ENCODE measurements around the gene PDE4B.
A peak's percentile ranks its signal among the peaks of the same experiment; 100 is the strongest.
"Not testable (repeated sequence)": the region's sequence is repeated elsewhere in the genome, so short reads cannot be mapped to it uniquely, and the experiment has no call there.

The PDE4B gene

DNA sequence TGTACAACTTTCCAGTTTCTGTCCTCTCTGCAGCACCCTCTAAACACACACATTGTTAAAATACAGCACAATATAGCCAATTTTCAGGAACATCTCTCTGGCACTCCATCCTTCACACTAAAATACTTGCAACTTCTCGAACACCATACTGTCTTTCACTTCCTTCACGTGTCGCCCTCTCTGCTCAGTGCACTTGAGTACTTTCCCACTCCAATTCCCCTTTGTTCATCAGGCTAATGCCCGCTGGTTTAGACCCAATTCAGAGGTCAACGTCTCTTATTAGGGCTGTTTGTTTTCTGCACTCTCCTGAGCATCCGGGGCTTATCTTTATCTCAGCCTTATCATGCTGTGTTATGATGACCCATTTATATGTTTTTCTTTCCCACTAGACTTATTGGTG, 503.1 kb downstream of the PDE4B start:
- DNase-seq, result no peak

DNA sequence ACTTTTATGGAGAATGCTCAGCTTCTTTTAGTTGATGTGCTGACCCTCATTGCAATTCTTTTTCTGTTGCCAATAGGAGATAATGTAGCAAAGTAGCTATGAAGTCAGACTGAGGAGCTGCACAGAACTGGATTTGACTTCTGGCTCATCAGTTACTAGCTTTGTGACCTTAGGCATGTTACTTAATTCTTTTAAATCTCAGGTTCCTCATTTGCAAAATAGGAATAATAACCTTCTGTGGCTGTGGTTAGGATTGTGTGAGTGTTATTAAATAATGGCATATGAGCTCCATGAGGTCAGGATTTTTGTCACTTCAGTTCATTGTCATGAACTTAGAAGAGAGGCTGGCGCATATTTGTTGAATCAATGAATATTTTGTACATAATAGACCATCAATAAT, 503.7 kb downstream of the PDE4B start:
- DNase-seq, result no peak

DNA sequence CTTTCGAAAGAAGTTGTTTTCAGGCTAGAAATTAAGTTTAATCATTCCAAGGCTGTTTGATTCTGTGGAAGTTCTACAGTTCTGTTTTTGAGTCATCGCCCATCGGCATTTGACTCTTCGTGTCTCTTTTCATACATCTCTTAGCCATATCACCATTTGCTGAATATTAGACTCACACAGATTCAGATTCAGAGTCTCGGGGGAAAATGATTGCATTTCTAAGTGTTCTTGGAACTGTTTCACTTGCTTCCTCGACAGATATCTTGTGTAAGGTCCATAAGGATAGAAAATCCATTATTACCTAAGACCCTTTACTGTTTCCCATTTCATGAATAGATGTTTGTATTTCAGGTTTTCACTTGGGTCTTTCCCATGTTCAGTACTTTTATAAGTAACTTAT, 504.3 kb downstream of the PDE4B start:
- DNase-seq, result no peak

DNA sequence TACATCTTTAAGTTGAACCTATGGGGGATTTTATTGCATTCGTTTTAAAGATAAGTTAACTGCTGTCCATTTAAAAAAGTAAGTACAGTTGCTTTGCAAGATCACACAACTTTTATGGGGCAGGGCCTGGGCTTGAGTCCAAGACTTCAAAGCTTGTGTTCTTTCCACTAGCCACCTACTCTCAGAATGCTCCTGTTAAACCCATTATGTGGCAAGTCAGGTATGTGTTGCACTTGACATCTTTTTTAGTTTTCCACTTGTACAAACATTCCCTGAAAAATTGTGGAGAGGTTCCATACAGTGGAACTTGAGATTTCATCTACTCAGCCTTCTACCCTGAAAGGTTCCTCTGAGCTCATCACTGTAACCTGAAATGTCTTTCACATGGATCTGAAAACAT, 505.8 kb downstream of the PDE4B start:
- DNase-seq, result peak; percentile 14

DNA sequence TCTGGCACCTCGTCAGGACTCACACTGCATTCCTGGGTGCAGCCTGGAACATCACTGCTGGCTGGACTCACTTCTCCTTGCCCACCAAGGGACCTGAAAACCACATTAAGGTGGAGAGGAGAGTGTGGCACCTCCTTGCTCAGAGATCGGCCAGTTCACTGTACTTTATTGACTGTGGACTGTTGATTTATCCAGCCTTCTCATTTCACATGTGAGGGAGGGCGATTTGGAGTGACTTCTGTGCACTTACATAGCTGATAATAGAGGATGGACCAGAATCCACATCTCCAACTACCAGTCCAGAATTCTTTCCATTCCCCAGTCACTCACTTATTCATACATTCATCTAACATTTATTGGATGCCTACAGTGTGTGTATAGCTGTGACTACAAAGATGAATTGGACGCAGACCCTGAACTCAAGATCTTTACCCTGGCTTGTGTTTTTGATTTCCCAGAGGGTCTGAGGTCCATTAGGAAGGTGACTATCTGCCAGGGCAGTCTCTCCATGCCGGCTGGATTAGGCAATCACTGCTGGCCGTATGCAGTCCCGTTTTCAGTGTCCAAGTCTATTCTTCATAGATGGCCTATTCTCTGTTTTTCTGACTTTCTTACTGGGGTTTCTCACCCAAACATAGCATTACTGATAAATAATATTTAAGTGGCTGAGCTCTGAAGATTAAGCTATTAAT, 507.7 kb downstream of the PDE4B start:
- DNase-seq, result no peak

DNA sequence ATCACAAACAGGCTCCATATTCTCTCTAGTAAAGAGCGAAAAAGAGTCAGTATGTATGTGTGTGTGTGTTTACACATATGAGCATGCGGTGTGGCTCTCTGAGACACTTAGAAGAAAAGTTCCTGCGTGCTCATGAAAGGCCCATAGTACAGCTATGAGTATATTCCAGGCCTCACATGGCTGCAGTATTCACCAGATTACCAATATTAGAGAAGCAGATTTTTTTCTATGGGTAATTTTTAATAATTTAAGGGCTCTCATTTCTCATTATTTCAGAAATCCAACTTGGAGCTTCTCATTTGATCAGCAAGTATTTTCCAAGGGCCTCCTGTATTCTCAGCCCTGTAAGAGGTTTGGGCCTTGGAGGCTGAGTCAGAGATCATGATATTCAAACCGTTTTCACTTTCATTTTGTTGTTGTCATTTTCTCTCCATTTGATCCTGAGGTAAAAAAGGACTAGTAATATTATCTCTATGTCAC, 508.3 kb downstream of the PDE4B start:
- peak; percentile 60 for DNase-seq

DNA sequence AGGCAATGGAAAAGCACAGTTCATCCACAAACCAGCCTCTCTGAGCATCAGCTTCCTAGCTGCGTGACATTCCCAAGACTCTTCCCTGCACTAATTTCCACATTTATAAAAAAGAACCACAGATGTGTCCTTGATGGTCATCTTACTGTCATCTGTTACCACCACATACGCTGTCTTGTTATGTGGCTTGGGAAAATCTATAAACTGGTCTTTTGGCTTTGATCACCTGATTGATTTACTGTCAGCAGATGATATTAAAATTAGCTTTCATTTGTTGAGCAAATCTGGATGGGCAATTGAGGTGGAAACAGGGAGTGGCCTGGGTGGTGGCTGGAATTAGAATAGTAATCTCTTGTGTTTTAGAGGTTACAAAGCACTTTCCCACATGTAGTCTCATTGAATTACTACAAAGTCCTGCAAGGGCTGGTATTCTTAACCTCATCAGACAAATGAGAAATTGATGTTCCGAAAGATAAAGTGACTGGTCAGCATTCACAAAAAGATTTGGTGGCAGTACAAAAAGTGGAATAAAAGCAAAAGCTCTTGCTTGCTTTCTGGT, 509.6 kb downstream of the PDE4B start:
- no peak for DNase-seq

DNA sequence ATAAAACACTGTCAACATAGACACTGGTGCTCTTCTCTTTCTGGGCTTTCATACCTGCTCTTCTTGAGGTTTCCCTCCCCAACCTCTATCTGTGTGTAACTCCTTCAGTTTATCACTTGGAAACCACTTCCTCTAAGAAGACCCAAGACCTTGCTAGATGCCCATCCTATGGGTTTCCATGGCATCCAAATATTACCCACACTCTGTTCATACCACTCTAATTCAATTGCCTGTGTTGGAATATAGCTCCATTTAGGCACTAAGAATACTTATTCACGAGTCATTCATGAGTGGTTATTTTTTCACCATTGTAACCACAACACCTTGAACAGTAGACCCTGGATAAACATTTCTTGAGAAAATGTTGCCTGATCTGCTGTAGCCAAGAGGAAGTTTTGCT, 510.1 kb downstream of the PDE4B start:
- DNase-seq, result peak; percentile 24

DNA sequence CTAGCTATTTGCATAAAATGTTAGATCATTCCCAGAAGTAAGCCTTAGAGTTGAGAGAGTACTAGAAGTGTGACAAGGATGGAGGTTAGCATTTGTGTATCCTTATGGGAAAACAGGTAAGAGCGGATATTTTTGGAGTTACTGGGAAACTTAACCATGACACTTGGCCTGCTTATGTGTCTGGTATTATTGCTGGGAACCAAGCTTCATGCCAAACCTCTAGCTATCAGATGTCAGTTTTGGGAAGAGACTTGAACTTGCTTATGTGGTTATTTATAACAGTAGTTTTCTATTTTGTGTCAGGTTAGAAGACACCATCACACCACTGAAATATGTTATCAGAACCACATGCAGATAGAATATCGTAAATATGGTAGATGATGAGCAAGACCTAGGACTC, 511.0 kb downstream of the PDE4B start:
- no peak for DNase-seq

DNA sequence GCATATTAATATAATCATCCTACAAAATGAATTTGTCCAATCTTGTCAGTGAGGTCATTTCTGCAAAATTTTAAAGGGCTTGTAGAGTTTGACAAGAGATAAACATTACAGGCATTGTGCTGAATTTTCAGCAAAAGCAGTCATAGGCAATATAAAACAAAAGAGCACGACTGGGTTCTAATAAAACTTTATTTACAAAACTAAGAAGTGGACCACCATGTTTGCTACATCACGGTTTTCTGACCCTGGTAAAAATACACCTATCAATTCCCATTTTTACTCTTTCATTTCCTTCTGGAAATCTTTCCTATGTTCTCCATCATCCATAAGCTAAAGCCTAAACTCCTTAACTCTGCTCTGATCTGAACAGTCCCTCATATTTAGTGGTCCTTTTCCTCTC, 511.4 kb downstream of the PDE4B start:
- DNase-seq, result no peak

DNA sequence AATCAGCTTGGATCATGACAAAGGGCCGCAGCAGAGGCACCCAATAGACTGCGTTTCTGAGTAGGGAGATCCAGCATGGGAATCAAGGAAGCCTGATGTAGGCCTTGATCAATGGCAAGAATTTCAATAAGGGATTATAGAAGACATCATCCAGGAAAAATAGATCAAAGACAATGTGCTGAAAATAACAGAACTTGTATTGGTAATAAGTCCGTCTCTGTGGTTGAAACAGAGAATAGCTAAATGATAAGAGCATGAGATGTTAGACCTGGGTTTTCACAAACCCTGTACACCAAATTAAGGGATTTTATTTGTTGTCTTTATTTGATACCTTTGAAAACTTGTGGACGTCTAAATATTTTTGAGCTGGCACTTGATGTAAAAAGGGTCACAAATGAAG, 513.2 kb downstream of the PDE4B start:
- DNase-seq, result no peak

DNA sequence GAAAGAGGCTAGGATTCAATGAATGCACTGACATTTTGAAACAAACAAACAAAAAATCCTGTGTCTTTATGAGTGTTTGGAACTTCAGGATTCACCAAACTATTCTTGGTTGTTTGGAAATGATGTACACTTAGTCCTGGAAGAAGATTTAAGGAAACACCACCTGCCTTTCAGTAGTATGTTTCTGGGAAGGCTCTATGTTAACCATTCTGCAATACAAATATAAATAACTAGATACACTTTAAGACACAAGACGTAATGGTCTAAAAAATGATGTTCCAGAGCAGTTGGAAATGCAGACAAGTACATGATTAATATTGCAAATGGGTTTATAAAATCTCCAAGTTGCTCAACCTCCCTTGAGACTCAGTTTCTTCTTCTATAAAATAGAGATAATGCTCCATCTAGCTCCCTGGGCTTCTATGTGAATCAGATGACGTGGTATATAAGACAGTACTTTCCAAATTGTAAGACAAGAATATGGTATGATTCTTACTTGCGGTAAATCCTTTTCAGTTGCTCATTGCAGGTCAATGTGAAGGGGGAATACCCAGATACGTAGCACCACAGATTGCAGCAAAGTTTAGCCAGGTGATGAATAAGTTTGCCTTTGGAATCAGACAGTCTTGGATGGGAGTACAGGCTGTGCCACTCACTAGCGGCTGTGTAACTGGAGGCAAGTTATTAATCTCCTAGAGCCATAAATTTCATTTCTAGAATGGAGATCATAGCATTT, 516.5 kb downstream of the PDE4B start:
- no peak for DNase-seq

DNA sequence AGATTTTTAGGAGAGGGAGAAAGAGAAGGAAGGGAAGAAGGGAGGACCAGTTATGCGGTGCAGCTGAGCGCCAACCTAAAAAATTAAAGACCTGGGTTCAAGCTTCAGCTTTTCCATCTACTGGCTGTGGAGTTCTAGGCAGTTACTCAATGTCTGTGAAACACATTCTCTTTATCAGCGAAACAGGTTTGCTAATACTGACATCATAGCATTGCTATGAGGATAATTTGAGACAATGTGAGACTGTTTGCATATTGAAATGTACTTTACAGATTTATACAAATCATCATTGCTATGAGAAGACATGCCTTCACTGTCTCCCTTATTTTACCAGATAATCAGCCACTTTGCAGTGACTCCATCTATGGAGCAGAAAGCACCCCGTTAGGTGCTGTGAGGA, 518.4 kb downstream of the PDE4B start:
- no peak for DNase-seq

DNA sequence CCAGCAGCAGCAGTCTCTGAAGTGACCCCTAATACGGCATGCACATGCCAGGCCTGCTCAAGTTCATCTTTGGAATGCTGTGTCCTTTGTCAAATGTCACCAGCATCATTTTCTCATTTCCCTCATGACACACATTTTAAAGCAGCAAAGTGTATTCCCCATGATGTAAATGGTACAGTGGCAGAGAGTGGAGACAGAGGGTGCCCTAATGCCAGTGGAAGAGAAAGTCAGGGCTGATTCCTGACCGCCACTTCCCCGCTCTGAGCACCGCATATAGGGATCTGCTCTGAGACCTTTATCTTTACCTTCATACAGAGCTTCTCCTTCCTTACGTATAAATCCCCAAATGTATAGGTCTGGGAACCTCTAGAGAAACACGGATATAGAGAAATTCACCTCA, 518.9 kb downstream of the PDE4B start:
- no peak for DNase-seq

DNA sequence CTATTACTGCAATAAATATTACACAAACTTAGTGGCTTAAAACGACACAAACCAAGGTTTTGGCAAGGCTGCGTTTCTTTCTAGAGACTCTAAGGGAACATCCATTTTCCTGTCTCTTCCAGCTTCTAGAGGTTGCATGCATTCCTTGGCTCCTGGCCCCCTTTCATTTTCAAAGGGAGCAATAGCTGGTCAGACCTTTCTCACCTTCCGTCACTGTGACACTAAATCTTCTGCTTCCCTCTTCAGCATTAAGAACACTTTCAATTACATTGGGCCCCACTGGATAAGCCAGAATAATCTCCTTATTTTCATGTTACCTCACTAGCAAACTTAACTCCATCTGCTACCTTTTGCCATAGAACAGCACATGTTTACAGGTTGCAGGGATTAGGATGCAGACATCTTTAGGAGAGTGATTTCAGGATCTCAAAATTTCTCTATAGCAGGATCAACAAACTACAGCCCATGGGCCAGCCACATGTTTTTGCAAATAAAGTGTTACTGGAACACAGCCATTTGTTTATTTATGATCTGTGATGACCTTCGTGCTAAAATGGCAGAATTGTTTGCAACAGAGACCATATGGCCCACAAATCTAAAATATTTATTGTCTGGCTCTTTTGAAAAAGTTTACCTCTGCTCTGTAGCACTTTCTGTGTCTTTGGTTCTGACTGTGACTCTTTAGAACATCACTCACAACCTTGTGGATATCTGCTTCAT, 519.7 kb downstream of the PDE4B start:
- no peak for DNase-seq

DNA sequence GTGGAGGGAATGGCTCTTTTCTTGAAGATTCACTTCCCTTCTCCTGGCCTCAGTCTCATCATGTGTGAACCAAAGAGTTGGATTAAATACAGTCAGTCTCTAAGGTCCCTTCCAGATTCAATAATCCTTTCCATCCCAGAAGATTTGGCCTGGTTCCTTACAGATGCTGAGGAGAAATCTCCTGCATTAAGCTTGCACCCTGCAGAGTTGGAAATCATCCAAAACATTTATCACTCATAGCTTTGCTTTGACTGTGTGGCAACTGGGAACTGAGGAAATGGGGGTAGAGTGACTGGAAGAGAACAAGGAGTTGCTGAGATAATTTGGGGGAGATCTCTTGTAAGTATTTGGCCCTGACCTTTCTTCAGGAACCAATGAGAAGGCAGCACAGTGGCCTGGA, 520.7 kb downstream of the PDE4B start:
- DNase-seq, result no peak

DNA sequence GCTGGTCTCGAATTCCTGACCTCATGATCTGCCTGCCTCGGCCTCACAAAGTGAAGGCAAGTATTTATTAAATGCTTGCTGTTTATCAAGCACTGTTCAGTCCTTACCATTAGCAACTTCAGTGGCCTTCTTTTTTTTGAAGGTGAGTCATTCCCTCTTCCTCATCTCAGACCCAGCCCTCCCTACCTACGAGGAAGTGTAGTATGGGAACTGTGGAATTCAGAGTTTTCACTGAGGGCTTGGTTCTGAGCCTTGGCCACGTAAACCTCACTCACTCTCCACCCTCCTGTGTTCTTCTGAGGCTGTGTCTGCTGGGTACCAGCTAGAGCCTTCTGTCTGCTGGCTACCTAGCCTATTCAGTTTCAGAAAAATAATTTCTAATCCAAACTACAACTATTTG, 523.0 kb downstream of the PDE4B start:
- peak; percentile 56 for DNase-seq

DNA sequence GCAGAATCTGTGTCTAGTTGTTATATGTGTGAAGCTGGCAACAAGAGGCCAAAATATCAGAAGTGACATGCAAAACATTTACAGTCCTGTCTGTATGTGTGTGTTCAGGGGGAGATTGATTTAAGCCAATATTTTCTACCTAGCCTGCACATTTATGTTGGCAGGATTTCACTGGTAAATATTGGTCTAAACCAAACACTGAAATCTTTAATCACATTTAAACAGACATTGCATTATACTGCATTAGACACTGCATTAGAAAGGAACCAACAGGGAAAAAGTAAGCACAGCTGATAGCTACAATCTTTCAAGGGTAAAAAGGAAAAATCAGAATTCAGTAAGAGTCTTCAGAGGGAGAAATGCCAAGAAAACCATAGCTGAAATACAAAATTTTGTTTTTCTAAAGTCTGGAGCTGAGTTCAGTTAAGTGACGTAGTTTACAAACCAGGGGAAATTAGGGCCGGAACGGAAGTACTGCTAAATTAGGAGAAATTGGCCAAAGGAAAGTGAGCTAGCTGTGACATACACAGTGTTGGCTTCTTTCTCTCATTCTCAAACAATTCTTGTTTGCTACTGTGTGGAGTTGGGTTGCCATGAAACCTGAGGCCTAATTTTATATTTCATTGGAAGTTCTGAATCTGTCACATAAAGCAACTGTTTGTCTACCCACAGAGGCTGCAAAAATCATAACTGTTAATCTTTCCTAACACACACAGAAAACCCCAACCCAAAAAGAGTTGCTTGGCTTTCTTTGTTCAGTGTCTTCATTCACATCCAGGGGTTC, 524.0 kb downstream of the PDE4B start:
- DNase-seq, result no peak

DNA sequence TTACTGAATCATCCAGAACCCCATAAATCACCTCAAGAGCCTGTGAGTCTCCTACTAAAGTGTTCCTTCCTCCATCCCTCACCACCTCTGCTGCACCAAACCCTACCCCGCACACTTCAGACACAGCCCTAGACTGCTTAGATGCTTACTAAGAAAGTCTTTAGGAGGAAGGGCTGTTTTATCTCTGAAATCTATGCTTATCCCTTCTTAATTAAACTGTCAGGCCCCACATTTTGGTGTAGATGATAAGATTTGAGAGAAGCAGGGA, 524.5 kb downstream of the PDE4B start:
- DNase-seq, result no peak

DNA sequence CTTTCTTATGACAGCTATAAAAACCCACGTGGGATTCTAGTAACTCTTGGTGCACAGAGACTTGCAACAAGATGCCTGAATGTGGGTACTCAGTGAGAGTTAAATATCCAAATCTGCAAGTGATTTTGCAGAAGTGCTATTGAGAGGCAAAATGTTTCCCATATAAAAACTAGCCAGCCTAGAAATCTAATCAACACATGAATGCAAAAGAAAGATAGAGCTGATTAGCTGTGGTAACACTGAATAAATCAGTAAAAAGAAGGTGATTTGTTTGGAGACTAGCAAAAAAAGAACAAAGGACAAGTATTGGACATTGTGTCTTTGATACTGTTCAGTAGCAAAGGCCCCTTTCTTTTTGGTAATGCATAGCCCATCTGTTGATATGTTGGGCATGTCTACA, 527.5 kb downstream of the PDE4B start:
- DNase-seq, result no peak

DNA sequence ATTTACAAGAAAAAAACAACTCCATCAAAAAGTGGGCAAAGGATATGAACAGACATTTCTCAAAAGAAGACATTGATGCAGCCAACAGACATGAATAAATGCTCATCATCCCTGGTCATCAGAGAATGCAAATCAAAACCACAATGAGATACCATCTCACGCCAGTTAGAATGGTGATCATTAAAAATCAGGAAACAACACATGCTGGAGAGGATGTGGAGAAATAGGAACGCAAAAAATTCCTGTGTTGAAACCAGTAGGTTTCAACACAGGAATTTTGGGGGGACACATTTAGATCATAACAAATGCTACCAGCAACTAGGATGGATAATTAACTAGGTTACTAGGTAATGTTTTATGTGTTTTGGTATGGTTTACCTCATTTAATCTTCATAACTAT, 529.8 kb downstream of the PDE4B start:
- not testable (repeated sequence) for DNase-seq

DNA sequence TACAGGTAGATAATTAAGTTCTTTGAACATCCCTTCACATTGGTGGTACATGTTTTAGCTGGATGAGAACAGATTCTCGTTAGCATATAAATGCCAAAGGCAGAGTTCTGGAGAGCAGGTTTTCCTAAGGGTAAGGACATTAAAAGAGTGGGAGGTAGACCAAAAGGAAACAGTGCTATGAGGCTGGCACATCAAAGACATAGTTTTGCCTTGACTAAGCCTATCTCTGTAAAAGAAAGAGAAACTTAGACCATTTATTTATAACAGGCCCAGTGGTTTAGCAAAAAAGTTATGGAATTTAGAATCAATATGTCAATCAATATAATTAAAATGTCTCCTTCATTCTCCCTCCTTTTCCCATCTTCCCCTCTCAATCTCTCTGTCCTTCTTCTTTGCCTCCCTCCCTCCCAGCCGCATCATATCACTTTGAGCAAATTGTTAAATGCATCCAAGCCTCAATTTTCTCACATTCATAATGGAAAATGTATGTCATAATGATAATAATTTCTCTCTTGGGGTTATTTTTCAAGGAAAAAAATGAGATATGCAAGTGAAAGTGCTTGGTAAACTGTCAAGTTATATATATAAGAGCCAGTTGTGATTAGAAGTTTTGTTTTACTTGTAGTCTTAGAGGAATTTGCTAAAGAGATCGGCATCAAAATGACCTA, 531.4 kb downstream of the PDE4B start:
- DNase-seq, result no peak
